ENCODE measurements around the gene C1QTNF1.

Gene C1QTNF1

DNA sequence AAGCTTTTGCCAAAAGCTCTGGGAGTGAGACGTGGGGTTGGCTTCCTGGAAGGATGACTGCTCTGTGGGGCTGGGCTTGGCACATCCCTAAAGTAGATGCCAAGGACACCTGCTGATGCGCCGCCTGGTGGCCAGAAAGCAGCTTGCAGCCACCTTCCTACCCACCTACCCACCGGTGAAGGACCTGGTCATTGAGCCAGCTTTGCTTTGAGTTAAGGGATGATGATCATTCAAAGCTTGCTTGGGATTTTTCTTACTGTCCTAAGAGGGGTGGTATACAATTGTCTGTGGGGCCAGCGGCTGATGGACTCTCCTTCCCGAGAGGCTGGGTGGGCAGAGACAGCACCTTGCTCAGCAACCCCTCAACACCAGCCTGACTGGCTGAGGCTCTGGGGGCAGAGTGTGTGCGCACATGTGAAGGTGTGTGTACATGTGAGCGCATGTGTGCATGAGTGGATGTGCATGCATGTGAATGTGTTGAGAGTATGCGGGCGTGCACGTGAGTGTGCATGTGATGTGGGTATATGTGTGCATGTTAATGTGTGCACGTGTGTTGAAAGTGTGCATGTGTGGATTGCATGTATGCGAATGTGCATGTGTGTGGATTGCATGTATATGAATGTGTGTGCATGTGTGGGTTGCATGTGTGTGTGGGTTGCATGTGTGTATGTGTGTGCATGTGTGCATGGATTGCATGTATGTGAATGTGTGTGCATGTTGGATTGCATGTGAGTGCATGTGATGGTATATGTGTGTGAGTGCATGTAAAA lies 18.6 kb downstream of the C1QTNF1 start:
- peak; percentile 60 for DNase-seq

DNA sequence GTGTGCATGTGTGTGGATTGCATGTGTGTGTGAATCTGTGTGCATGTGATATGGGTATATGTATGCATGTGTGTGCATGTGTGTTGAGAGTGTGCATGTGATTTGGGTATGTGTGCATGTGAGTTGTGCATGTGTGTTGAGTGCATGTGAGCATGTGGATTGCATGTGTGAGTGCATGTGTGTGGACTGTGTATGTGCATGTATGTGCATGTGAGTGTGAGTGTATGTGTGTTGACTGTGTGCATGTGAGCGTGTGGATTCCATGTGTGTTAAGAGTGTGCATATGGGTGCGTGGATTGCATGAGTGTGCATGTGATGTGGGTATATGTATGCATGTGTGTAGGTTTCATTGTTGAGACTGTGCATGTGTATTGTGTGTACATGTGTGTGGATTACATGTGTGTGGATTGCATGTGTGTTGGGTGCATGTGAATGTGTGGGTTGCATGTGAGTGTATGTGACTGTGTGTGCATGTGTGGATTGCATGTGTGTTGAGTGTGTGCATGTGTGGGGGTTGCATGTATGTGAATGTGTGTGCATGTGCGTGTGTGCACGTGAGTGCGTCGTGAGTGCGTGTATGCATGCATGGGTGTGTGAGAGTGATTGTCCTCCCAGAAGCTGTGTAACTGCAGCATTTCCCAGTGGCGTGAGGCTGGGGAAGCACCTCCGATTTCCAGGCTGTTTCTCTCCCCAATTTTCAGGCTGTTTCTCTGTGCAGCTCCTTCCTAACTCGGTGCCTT lies 19.4 kb downstream of the C1QTNF1 start:
- no peak for DNase-seq

DNA sequence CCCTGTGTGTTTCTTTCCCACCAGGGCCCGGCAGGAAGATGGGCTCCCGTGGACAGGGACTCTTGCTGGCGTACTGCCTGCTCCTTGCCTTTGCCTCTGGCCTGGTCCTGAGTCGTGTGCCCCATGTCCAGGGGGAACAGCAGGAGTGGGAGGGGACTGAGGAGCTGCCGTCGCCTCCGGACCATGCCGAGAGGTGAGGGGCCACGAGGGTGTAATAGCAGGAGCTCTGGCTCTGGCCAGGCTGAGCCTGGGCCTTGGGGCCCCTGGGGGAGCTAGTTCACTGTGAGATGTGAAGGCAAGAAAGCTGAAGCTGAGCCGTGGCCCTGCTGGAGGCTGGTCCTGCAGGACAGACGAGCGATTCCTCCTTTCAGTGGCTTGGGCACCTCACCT lies 20.0 kb downstream of the C1QTNF1 start:
- DNase-seq: no peak

DNA sequence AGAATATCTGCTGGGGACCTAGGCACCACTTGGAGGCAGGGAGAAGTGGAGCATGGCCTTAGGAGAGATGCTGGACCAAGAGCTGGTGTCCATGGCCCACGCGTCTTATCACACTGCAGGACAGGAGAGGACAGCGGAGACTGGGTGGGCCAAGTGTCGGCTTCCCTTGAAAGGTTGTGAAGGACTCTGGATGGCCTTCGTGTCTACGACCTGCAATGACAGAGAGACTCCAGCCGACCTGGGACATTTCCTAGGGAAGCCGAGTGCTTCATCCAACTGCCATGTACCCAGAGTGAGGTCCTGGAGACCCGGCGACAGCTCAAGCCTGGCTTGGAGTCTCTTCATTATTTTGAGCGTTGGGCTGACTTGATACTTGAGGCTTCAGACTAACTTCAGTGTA lies 20.5 kb downstream of the C1QTNF1 start:
- DNase-seq: no peak

DNA sequence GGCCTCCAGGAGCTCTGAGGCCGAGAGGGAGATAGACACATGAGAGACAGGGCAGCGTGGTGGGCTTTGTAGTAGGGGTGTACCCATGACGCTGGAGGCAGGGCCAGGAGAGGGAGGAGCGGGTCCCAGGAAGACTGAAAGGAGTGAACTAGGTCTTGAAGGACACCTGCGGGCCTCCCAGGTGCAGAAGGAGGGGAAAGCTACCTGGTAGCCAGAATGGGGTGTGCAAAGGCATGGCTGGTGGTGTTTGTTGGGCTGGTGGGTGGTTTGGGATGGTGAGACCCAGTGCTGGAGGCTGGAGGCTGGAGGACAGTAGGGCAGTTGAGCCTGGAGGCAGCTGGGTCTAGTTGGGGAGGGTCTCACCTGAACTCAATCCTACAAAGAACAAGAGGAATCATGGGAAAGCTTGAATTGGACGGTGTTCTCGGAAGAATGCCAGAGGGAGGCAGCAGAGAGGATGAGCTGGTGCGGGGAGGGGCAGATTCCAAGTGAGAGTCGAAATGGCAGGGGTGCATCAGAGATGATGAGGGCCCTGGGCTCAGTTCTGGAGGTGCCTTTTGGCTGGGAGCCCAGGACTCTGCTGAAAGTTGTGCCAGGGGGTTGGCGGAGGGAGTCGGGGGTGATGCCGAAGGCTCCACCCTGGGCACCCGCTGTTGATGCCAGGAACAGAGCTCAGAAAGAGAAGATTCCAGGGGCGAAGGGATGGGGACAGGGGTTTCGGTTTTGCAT lies 21.2 kb downstream of the C1QTNF1 start:
- DNase-seq: no peak

GRCh38 chr17:79045842-79046196 lies 21.9 kb downstream of the C1QTNF1 start:
- DNase-seq: peak; percentile 56

- no peak for DNase-seq
These were observed 22.4 kb downstream of the C1QTNF1 start for GRCh38 chr17:79046197-79046915.

DNA sequence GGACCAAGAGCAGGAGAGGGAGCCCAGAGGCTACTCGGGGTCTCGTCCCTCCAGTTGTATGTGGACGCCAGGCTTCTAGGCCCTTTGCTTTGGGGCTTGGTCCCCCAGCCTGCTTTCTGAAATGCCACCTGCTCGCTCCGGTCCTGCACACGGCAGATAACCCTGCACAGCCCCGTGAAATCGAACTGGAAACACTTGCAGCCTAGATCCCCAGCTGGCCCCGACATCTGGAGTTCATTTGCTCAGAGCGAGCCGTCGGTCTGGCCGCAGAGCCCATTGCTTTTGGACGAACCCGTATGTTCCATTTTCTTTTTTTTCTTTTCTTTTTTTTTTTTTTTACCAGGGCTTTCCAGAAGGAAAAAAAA lies 22.9 kb downstream of the C1QTNF1 start:
- no peak for DNase-seq

DNA sequence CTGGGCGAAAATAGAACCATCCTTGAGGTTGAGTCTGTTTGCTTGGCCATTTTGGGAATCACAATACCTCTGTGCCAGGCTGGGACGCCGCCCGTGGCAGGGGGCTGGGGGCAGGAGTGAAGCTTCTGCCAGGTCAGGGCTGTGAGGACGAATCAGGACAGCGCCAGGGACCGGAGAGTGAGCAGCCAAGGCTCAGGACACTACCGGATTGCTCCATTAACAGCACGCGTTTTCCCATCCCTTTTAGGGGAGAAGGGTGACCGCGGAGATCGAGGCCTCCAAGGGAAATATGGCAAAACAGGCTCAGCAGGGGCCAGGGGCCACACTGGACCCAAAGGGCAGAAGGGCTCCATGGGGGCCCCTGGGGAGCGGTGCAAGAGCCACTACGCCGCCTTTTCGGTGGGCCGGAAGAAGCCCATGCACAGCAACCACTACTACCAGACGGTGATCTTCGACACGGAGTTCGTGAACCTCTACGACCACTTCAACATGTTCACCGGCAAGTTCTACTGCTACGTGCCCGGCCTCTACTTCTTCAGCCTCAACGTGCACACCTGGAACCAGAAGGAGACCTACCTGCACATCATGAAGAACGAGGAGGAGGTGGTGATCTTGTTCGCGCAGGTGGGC lies 23.4 kb downstream of the C1QTNF1 start:
- no peak for DNase-seq

GRCh38 chr17:79047923-79048825 lies 24.2 kb downstream of the C1QTNF1 start:
- no peak for DNase-seq

GRCh38 chr17:79048826-79049755 lies 25.1 kb downstream of the C1QTNF1 start:
- DNase-seq: no peak

- no peak for DNase-seq
These were observed 25.9 kb downstream of the C1QTNF1 start for GRCh38 chr17:79049821-79050220.

GRCh38 chr17:79050551-79050950 lies 26.6 kb downstream of the C1QTNF1 start:
- DNase-seq: no peak

GRCh38 chr17:79051306-79051705 lies 27.3 kb downstream of the C1QTNF1 start:
- no peak for DNase-seq

DNA sequence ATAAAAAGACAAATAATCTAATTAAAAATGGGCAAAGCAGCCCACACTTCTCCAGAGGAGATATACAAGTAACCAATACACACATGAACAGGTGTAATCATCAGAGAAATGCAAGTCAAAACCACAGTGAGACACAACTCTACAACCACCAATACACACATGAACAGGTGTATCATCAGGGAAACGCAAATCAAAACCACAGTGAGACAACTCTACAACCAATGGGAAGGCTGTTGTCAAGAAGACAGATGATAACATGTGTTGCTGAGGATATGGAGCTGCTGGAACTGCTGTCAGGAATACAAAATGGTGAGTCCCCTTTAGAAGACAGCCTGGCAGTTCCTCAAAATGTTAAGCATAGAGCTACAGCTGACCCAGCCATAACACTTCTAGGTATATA lies 28.2 kb downstream of the C1QTNF1 start:
- no peak for DNase-seq

- DNase-seq: no peak
These were observed 29.4 kb downstream of the C1QTNF1 start for GRCh38 chr17:79053251-79053925.

- no peak for DNase-seq
These were observed 30.4 kb downstream of the C1QTNF1 start for GRCh38 chr17:79054200-79054960.

DNA sequence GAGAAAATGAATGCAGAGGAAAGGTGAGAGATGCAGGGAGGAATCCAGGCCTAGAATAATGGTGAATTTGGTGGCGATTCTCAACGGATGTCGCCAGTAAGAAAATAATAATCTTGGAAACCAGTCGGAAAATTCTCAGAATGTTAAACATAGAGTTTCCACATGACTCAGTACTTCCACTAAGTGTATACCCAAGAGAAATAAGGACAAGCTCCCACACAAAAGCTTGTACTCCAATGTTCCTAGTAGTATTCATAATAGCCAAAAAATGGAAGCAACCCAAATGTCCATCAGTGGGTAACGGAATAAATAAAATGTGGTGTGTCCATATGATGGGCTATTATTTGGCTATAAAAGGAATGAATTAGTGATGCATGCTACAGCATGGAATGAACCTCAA lies 31.2 kb downstream of the C1QTNF1 start:
- no peak for DNase-seq

DNA sequence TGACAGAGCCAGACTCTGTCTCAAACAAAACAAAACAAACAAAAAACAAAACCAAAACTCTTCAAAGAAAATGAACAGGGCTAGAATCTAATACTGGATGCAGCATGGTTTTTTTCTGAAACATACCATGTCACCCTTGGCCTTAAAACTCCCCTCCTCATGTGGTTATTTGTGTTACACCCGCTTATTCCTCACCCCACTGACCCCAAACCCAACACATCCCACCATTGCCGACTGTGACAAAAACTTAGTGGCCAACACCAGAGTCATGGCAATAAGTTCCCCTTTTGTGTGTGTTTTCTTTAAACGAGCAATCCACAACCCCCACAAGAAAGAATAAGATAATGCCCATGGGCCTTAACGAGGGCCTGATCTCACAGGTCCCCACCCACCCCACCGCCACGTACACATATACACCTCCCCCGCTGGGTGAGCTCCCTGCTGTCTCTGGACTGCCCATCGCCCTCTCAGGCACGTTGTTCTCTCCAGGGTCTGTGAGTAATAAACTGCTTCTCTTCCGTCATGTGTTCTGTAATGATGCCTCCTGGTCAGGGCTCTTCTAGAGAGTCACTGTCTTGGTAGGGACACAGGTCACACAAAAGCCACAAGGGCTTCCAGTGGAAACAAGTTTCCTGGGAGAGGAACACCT lies 33.9 kb downstream of the C1QTNF1 start:
- no peak for DNase-seq
